Measurements from ENCODE around the gene HOXB9. TPM values are rescaled to one million over a fixed set of nuclear protein-coding genes. Genes with fewer than 3 reads are reported as not detected.

Gene HOXB9
- total and polyA plus RNA-seq, 9 of the 15 experiments (the other 6 are each of a cell fraction or from before 2014, with no cell fraction given) = 3.1 to 196 (median 77.6) TPM

DNA sequence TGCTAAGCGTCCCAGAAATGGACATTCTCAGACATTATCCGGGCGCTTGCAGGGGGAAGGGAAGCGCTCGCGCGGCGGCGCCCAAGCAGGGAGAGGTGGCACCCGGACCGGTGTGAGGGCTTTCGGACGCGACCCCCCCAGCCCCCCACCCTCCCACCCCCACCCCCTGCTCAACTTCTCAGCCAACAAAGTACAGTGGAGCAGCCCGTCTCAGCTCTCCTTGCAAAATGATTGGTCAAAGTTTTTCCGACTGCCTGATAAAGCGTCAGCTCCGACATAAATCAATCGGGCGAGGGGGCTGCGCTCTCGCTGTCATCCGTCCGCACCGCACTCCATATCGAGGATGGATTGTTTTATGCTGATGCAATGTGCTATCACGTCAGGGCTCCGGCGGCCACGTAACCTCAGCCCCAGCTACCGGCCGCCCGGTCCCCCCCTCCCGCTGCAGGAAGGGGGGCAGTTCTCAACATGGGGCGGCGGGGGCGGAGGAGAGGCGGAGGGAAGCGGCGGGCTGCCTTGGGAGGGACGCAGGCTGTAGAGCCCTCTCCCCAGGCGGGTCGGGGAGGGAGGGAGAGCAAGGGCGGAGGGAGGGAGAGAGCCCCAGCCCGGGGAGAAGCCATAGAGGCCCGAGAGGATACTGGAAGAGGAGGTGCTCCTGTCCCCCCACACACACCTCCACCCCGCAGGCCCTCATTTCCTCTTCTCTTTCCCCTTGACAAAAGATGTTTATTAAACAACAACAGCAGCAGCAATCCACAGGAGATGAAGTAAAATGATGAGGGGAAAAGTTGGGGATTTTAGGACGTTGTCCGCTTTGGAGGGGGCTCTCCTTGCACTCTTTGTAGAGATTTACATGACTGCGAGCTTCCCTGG lies at the start of gene HOXB9 (continued):
- TF ChIP-seq FOXK2 (conservative IDR thresholded peaks at IDR 0.05 in 1 of 2, IDR thresholded peaks at IDR 0.05 in 1 of 2; ENCODE audit: low read depth in 2 of 2) (peak; percentile 51 to 71; a peak in 3 of 4 replicates), ZNF764 (CRISPR knock-in tag; IDR thresholded peaks at IDR 0.05; ENCODE audit: low read depth) (no peak), PHF21A (IDR thresholded peaks at IDR 0.05; ENCODE audit: borderline replicate concordance, low read depth) (no peak), PTBP1 (IDR thresholded peaks at IDR 0.05; ENCODE audit: low read depth, low read length) (no peak), YY1 (IDR thresholded peaks at IDR 0.05; ENCODE audit: borderline replicate concordance in 1 of 3, control insufficient read depth in 1 of 3, extremely low read depth in 1 of 3, insufficient read depth in 3 of 3, insufficient read length in 1 of 3, insufficient replicate concordance in 2 of 3, low read depth in 1 of 3, low read length in 2 of 3) (peak in 2 of 3 experiments; percentile 57 to 66), KLF16 (IDR thresholded peaks at IDR 0.05) (peak; percentile 79), LCOR (CRISPR knock-in tag; IDR thresholded peaks at IDR 0.05) (no peak; the same call in 1 of the 2 replicates), ZNF589 (CRISPR knock-in tag; IDR thresholded peaks at IDR 0.05; ENCODE audit: low read depth) (peak; percentile 71; the same call in 1 of the 2 replicates), CBX3 (IDR thresholded peaks at IDR 0.05; ENCODE audit: borderline replicate concordance in 1 of 2, low read length in 2 of 2) (peak in 1 of 2 experiments; percentile 42; a peak in 1 of 3 replicates), ZNF318 (IDR thresholded peaks at IDR 0.05; ENCODE audit: borderline replicate concordance in 1 of 2, low read depth in 1 of 2) (peak in 1 of 2 experiments; percentile 97; a peak in 2 of 4 replicates), POLR2G (IDR thresholded peaks at IDR 0.05; ENCODE audit: low read depth, low read length) (peak; percentile 79), ZNF408 (CRISPR knock-in tag; IDR thresholded peaks at IDR 0.05; ENCODE audit: low read depth) (no peak), SIN3B (IDR thresholded peaks at IDR 0.05; ENCODE audit: low read depth) (no peak), ZNF696 (CRISPR knock-in tag; conservative IDR thresholded peaks at IDR 0.05) (no peak), ZBTB7A (IDR thresholded peaks at IDR 0.05; ENCODE audit: borderline replicate concordance, control insufficient read depth, low read depth, low read length) (peak; percentile 93)
- TF ChIP-seq, protein P1, sequence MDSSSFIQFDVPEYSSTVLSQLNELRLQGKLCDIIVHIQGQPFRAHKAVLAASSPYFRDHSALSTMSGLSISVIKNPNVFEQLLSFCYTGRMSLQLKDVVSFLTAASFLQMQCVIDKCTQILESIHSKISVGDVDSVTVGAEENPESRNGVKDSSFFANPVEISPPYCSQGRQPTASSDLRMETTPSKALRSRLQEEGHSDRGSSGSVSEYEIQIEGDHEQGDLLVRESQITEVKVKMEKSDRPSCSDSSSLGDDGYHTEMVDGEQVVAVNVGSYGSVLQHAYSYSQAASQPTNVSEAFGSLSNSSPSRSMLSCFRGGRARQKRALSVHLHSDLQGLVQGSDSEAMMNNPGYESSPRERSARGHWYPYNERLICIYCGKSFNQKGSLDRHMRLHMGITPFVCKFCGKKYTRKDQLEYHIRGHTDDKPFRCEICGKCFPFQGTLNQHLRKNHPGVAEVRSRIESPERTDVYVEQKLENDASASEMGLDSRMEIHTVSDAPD (CRISPR knock-in tag; IDR thresholded peaks at IDR 0.05) = no peak

Measured in K562 (cell line).